Measurements from ENCODE around the gene BTNL3. TPM values are rescaled to one million over a fixed set of nuclear protein-coding genes. Genes with fewer than 3 reads are reported as not detected.

BTNL3 gene
- total RNA-seq, 3 donors from 2014 or later: under 0.01 TPM; not detected in 2

- H3K4me1 ChIP-seq: no peaks in the 10 kb centered on the region
- TF ChIP-seq POLR2AphosphoS5 (IDR thresholded peaks at IDR 0.05) (no peak), POLR2A (IDR thresholded peaks at IDR 0.05) (no peak)
- TF ChIP-seq, protein P1, sequence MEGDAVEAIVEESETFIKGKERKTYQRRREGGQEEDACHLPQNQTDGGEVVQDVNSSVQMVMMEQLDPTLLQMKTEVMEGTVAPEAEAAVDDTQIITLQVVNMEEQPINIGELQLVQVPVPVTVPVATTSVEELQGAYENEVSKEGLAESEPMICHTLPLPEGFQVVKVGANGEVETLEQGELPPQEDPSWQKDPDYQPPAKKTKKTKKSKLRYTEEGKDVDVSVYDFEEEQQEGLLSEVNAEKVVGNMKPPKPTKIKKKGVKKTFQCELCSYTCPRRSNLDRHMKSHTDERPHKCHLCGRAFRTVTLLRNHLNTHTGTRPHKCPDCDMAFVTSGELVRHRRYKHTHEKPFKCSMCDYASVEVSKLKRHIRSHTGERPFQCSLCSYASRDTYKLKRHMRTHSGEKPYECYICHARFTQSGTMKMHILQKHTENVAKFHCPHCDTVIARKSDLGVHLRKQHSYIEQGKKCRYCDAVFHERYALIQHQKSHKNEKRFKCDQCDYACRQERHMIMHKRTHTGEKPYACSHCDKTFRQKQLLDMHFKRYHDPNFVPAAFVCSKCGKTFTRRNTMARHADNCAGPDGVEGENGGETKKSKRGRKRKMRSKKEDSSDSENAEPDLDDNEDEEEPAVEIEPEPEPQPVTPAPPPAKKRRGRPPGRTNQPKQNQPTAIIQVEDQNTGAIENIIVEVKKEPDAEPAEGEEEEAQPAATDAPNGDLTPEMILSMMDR (IDR thresholded peaks at IDR 0.05): no peak
- DNase-seq (ENCODE audit: low spot score in 2 of 2): no peak
- H3K4me3 ChIP-seq: no peak overlapping the region
- H3K27ac ChIP-seq: no peak overlapping the region
- H3K27me3 ChIP-seq: no peaks in the 10 kb centered on the region
- no peaks in the 10 kb centered on the region for H3K36me3 ChIP-seq
- intact Hi-C loops (cut with DNase I; ENCODE audit: low total_unique reads): no loop called here
- peaks cover 16 to 40% of the 10 kb centered on the region in 2 donors for H3K9me3 ChIP-seq
Observed at GRCh38 chr5:181024245-181025064, 35.8 kb downstream of the BTNL3 start.

GRCh38 chr5:181027452-181028031, 38.9 kb downstream of the BTNL3 start:
- Histone ChIP-seq H3K9me3 (peaks cover 12 to 29% of the 10 kb centered on the region in 2 donors), H3K4me3 (no peak overlapping the region), H3K27me3 (no peaks in the 10 kb centered on the region), H3K4me1 (no peaks in the 10 kb centered on the region), H3K27ac (no peak overlapping the region), H3K36me3 (no peaks in the 10 kb centered on the region)
- DNase-seq (ENCODE audit: low spot score in 2 of 2): no peak
- intact Hi-C loops (cut with DNase I; ENCODE audit: low total_unique reads): no loop called here
- TF ChIP-seq, protein P1 (IDR thresholded peaks at IDR 0.05): no peak
- no peak for TF ChIP-seq POLR2A (IDR thresholded peaks at IDR 0.05)
- no peak for TF ChIP-seq POLR2AphosphoS5 (IDR thresholded peaks at IDR 0.05)

DNA sequence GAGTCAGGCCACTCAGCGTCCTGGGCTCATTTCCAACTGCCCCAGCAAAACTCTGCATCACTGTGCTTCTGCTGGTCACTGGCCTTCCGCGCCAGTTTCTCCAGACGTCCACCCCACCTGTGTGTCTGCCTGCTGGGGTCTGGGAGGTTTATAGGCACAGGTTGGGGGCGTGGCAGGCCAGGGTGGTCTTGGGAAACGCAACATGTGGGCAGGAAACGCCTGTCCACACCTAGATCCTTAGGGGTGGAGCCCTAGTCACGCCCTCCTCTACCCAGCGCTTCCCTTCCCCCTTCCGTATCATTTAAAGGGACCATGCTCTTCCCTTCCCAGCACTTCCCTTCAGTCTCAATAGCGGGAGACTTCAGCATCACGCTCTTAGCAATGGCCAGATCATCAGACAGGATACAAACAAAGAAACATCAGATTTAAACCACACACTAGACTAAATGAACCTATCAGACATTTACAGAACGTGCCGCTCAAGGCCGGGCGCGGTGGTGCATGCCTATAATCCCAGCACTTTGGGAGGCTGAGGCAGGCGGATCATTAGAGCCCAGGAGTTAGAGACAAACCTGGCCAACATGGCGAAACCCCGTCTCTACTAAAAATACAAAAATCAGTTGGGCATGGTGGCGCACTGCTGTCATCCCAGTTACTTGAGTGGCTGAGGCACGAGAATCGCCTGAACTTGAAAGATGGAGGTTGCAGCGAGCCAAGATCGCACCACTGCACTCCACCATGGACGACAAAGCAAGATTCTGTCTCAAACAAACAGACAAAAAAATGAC, 39.6 kb downstream of the BTNL3 start:
- DNase-seq (ENCODE audit: low spot score in 2 of 2): peak in 1 of 2 donors; percentile 7
- no peaks in the 10 kb centered on the region for H3K27me3 ChIP-seq
- H3K9me3 ChIP-seq: peaks cover 12 to 30% of the 10 kb centered on the region in 2 donors
- no peak overlapping the region for H3K4me3 ChIP-seq
- H3K27ac ChIP-seq: no peak overlapping the region
- intact Hi-C loops (cut with DNase I; ENCODE audit: low total_unique reads): no loop called here
- H3K36me3 ChIP-seq: no peaks in the 10 kb centered on the region
- TF ChIP-seq POLR2AphosphoS5 (IDR thresholded peaks at IDR 0.05): no peak
- TF ChIP-seq, protein P1 (IDR thresholded peaks at IDR 0.05): no peak
- TF ChIP-seq POLR2A (IDR thresholded peaks at IDR 0.05): no peak
- no peaks in the 10 kb centered on the region for H3K4me1 ChIP-seq

DNA sequence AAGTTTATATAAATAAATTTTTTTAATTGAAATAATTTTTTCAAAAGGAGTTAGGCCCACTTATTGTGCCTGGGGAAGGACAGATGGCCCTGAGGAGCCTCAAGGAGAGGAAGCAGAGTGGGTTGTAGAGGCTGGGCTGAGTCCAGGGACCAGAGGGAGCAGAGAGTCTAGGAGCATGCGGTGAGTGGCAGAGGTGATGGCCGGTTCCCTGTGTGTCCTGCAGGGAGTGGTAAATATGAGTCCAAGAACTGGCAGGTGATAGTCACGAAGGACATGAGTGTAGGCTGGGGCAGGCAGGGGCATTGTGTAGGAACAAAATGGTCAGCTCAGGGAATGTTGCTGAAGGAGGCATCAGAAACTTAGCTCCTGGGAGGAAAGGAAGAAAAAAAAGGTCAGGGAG, 43.1 kb downstream of the BTNL3 start:
- Histone ChIP-seq H3K36me3 (no peaks in the 10 kb centered on the region), H3K4me1 (no peaks in the 10 kb centered on the region), H3K27me3 (no peaks in the 10 kb centered on the region), H3K27ac (no peak overlapping the region), H3K9me3 (peaks cover 0 to 6% of the 10 kb centered on the region in 2 donors), H3K4me3 (no peak overlapping the region)
- intact Hi-C loops (cut with DNase I; ENCODE audit: low total_unique reads): loop anchor here (5.0 kb wide), 1 partner anchor 64 kb away; no protein-coding TSS in a partner anchor
- DNase-seq (ENCODE audit: low spot score in 2 of 2): no peak
- TF ChIP-seq POLR2A (IDR thresholded peaks at IDR 0.05) (no peak), POLR2AphosphoS5 (IDR thresholded peaks at IDR 0.05) (no peak)
- TF ChIP-seq, protein P1 (IDR thresholded peaks at IDR 0.05): no peak
